CD8-positive, alpha-beta memory T cell (primary cell): ENCODE results near the gene CD34. TPM values are rescaled to one million over a fixed set of nuclear protein-coding genes. Genes with fewer than 3 reads are reported as not detected.

Experiments used
- CTCF ChIA-PET: fragments of 350-600 bp; sonication (Branson Sonifier 250); formaldehyde crosslinking; loops from one replicate; lab custom pipeline; 2021; ENCODE audit warnings: antibody characterized with exemption; lab: Charles Lee
- POLR2A ChIA-PET: fragments of 350-600 bp; sonication (Branson Sonifier 250); formaldehyde crosslinking; loops from one replicate; lab custom pipeline; 2021; ENCODE audit warnings: antibody characterized with exemption; lab: Charles Lee
- DNase-seq, 5 donors: peaks; one replicate each; pipeline versions ENCODE4 v3.0.0 to v3.0.0-alpha.2; 2020 to 2022; ENCODE audit warnings: mixed read lengths in 1 of 5
- H3K27ac ChIP-seq: one replicate; pipeline ENCODE4 v1.7.0; 2013; ENCODE audit warnings: low read depth, mild to moderate bottlenecking, low read length, moderate library complexity
- H3K27me3 ChIP-seq: 2 replicates; pipeline ENCODE4 v1.7.0; 2013; ENCODE audit warnings: low read length, mild to moderate bottlenecking; ENCODE audit not compliant: insufficient read depth, poor library complexity, severe bottlenecking
- H3K36me3 ChIP-seq: 2 replicates; pipeline ENCODE4 v1.7.0; 2013; ENCODE audit warnings: mild to moderate bottlenecking, low read length, moderate library complexity; ENCODE audit not compliant: insufficient read depth
- H3K4me1 ChIP-seq: 2 replicates; pipeline ENCODE4 v1.7.0; 2013; ENCODE audit warnings: mild to moderate bottlenecking, low read length, moderate library complexity; ENCODE audit not compliant: insufficient read depth
- H3K4me3 ChIP-seq: 2 replicates; pipeline ENCODE4 v1.7.0; 2013; ENCODE audit warnings: mild to moderate bottlenecking, low read length
- H3K9me3 ChIP-seq: 2 replicates; pipeline ENCODE4 v1.7.0; 2013; ENCODE audit warnings: mild to moderate bottlenecking, low read length
- H3K27ac Mint-ChIP-seq, 8 donors: one replicate each; pipeline ENCODE4 v1.8.0; 2020 to 2021; ENCODE audit warnings: mixed read lengths in 8 of 8, mild to moderate bottlenecking in 6 of 8, inconsistent platforms in 3 of 8, moderate library complexity in 3 of 8
- H3K27me3 Mint-ChIP-seq, 2 donors: one replicate each; pipeline ENCODE4 v1.8.0; 2020 to 2021; ENCODE audit warnings: mixed read lengths in 2 of 2, mild to moderate bottlenecking in 1 of 2, moderate library complexity in 1 of 2
- H3K36me3 Mint-ChIP-seq, 3 donors: one replicate each; pipeline ENCODE4 v1.8.0; 2020 to 2021; ENCODE audit warnings: mixed read lengths in 3 of 3, inconsistent platforms in 1 of 3, mild to moderate bottlenecking in 1 of 3
- H3K4me1 Mint-ChIP-seq, 3 donors: one replicate each; pipeline ENCODE4 v1.8.0; 2020 to 2021; ENCODE audit warnings: mixed read lengths in 3 of 3, inconsistent platforms in 1 of 3, mild to moderate bottlenecking in 1 of 3
- H3K4me3 Mint-ChIP-seq, 7 donors: one replicate each; pipeline ENCODE4 v1.8.0; 2020 to 2021; ENCODE audit warnings: mixed read lengths in 7 of 7, mild to moderate bottlenecking in 6 of 7, moderate library complexity in 4 of 7, inconsistent platforms in 2 of 7
- H3K9me3 Mint-ChIP-seq, 5 donors: one replicate each; pipeline ENCODE4 v1.8.0; 2020 to 2022; ENCODE audit warnings: mixed read lengths in 5 of 5, mild to moderate bottlenecking in 3 of 5, moderate library complexity in 2 of 5, inconsistent platforms in 1 of 5
- polyA plus RNA-seq: library from polyadenylated mRNA; unstranded; fragments of 300-500 nt; fragmentation: Illumina TruSeq; gene quantifications from one replicate; pipeline ENCODE4 v1.2.3, GENCODE V29; 2021
- total RNA-seq, 2 experiments: library from RNA; stranded (reverse); gene quantifications; one replicate each; pipeline ENCODE4 v1.2.3, GENCODE V29; 2021

CD34 gene
- total and polyA plus RNA-seq, 3 experiments from 2014 or later = not detected

GRCh38 chr1:207856276-207857023, 54.5 kb downstream of the CD34 start:
- POLR2A ChIA-PET = no interaction called here
- no peak overlapping the region for H3K27ac ChIP-seq
- H3K36me3 ChIP-seq = peaks cover 8% of the 10 kb centered on the region
- H3K27ac Mint-ChIP-seq = peak overlapping the region in 6 of 8 donors; percentile 7 to 74 (median 36)
- peaks cover 3 to 45% (median 7%) of the 10 kb centered on the region in 3 donors for H3K36me3 Mint-ChIP-seq
- peak overlapping the region in 3 of 7 donors; percentile 13 to 51 (median 29) for H3K4me3 Mint-ChIP-seq
- H3K4me1 Mint-ChIP-seq = peaks cover 36 to 59% (median 51%) of the 10 kb centered on the region in 3 donors
- CTCF ChIA-PET = interaction anchor here (0.6 to 4.3 kb wide), 2 partner anchors 9 to 12 kb away, joined by 3 to 18 read pairs; no protein-coding TSS in a partner anchor
- peaks cover 80% of the 10 kb centered on the region for H3K4me1 ChIP-seq
- H3K9me3 Mint-ChIP-seq = no peaks in the 10 kb centered on the region
- H3K4me3 ChIP-seq = peak overlapping the region; percentile 1
- no peaks in the 10 kb centered on the region for H3K27me3 ChIP-seq
- DNase-seq = no peak
- H3K27me3 Mint-ChIP-seq = no peaks in the 10 kb centered on the region
- no peaks in the 10 kb centered on the region for H3K9me3 ChIP-seq

GRCh38 chr1:207854001-207854400, 56.9 kb downstream of the CD34 start:
- H3K27me3 Mint-ChIP-seq = no peaks in the 10 kb centered on the region
- H3K4me1 Mint-ChIP-seq = peaks cover 60 to 84% (median 71%) of the 10 kb centered on the region in 3 donors
- Histone ChIP-seq H3K27me3 (no peaks in the 10 kb centered on the region), H3K4me1 (peaks cover 82% of the 10 kb centered on the region), H3K36me3 (peaks cover 4% of the 10 kb centered on the region), H3K9me3 (no peaks in the 10 kb centered on the region), H3K4me3 (no peak overlapping the region), H3K27ac (no peak overlapping the region)
- DNase-seq = no peak
- peaks cover 7 to 67% (median 7%) of the 10 kb centered on the region in 3 donors for H3K36me3 Mint-ChIP-seq
- peak overlapping the region in 1 of 7 donors; percentile 80 for H3K4me3 Mint-ChIP-seq
- peak overlapping the region in 1 of 8 donors; percentile 51 for H3K27ac Mint-ChIP-seq
- ChIA-PET CTCF (interaction anchor here (2.6 kb wide), 1 partner anchor 14 kb away, joined by 10 read pairs; no protein-coding TSS in a partner anchor), POLR2A (interaction anchor here (1.0 kb wide), 1 partner anchor 8 kb away, joined by 3 read pairs; no protein-coding TSS in a partner anchor)
- H3K9me3 Mint-ChIP-seq = no peaks in the 10 kb centered on the region

GRCh38 chr1:207853372-207853757, 57.6 kb downstream of the CD34 start:
- Histone ChIP-seq H3K36me3 (peaks cover 4% of the 10 kb centered on the region), H3K27ac (no peak overlapping the region), H3K9me3 (no peaks in the 10 kb centered on the region), H3K27me3 (no peaks in the 10 kb centered on the region), H3K4me1 (peaks cover 82% of the 10 kb centered on the region), H3K4me3 (no peak overlapping the region)
- H3K27ac Mint-ChIP-seq = peak overlapping the region in 4 of 8 donors; percentile 1 to 90 (median 36)
- ChIA-PET POLR2A (interaction anchor here (1.0 kb wide), 1 partner anchor 9 kb away, joined by 3 read pairs; no protein-coding TSS in a partner anchor), CTCF (interaction anchor here (1.3 to 2.6 kb wide), 2 partner anchors 15 to 24 kb away, joined by 4 to 10 read pairs; no protein-coding TSS in a partner anchor)
- no peaks in the 10 kb centered on the region for H3K9me3 Mint-ChIP-seq
- H3K4me3 Mint-ChIP-seq = peak overlapping the region in 2 of 7 donors; percentile 30 to 76
- H3K36me3 Mint-ChIP-seq = peaks cover 7 to 69% (median 7%) of the 10 kb centered on the region in 3 donors
- peaks cover 67 to 90% (median 76%) of the 10 kb centered on the region in 3 donors for H3K4me1 Mint-ChIP-seq
- H3K27me3 Mint-ChIP-seq = no peaks in the 10 kb centered on the region
- DNase-seq = no peak

GRCh38 chr1:207852576-207853371, 58.2 kb downstream of the CD34 start:
- POLR2A ChIA-PET = interaction anchor here (1.0 kb wide), 1 partner anchor 9 kb away, joined by 3 read pairs; no protein-coding TSS in a partner anchor
- CTCF ChIA-PET = interaction anchor here (1.0 to 2.6 kb wide), 5 partner anchors 11 to 56 kb away, joined by 3 to 10 read pairs (median 3); no protein-coding TSS in a partner anchor
- no peak for DNase-seq
- H3K27me3 ChIP-seq = no peaks in the 10 kb centered on the region
- Mint-ChIP-seq H3K27ac (peak overlapping the region; percentile 10 to 90 (median 71)), H3K4me3 (peak overlapping the region in 4 of 7 donors; percentile 14 to 76 (median 44)), H3K27me3 (no peaks in the 10 kb centered on the region), H3K9me3 (no peaks in the 10 kb centered on the region), H3K4me1 (peaks cover 73 to 96% (median 82%) of the 10 kb centered on the region in 3 donors), H3K36me3 (peaks cover 7 to 74% (median 7%) of the 10 kb centered on the region in 3 donors)
- no peak overlapping the region for H3K27ac ChIP-seq
- no peaks in the 10 kb centered on the region for H3K9me3 ChIP-seq
- no peak overlapping the region for H3K4me3 ChIP-seq
- H3K4me1 ChIP-seq = peaks cover 84% of the 10 kb centered on the region
- peaks cover 4% of the 10 kb centered on the region for H3K36me3 ChIP-seq

GRCh38 chr1:207851696-207852095, 59.2 kb downstream of the CD34 start:
- peaks cover 5 to 71% (median 5%) of the 10 kb centered on the region in 3 donors for H3K36me3 Mint-ChIP-seq
- H3K36me3 ChIP-seq = peaks cover 4% of the 10 kb centered on the region
- H3K27ac ChIP-seq = no peak overlapping the region
- H3K4me1 ChIP-seq = peaks cover 89% of the 10 kb centered on the region
- H3K4me3 ChIP-seq = no peak overlapping the region
- ChIA-PET CTCF (interaction anchor here (1.0 to 2.6 kb wide), 4 partner anchors 12 to 54 kb away, joined by 3 to 10 read pairs (median 3); no protein-coding TSS in a partner anchor), POLR2A (no interaction called here)
- peak overlapping the region in 6 of 8 donors; percentile 2 to 78 (median 37) for H3K27ac Mint-ChIP-seq
- H3K27me3 Mint-ChIP-seq = no peaks in the 10 kb centered on the region
- no peak for DNase-seq
- no peaks in the 10 kb centered on the region for H3K9me3 Mint-ChIP-seq
- peak overlapping the region in 1 of 7 donors; percentile 8 for H3K4me3 Mint-ChIP-seq
- H3K4me1 Mint-ChIP-seq = peaks cover 81 to 95% (median 82%) of the 10 kb centered on the region in 3 donors
- H3K27me3 ChIP-seq = no peaks in the 10 kb centered on the region
- H3K9me3 ChIP-seq = no peaks in the 10 kb centered on the region

GRCh38 chr1:207850621-207851407, 60.1 kb downstream of the CD34 start:
- DNase-seq = no peak
- no peaks in the 10 kb centered on the region for H3K9me3 ChIP-seq
- Mint-ChIP-seq H3K36me3 (peaks cover under 1 to 62% (median 4%) of the 10 kb centered on the region in 3 donors), H3K27me3 (no peaks in the 10 kb centered on the region), H3K27ac (peak overlapping the region in 5 of 8 donors; percentile 47 to 75 (median 62)), H3K4me3 (peak overlapping the region in 4 of 7 donors; percentile 29 to 61 (median 52)), H3K4me1 (peaks cover 80 to 95% (median 90%) of the 10 kb centered on the region in 3 donors), H3K9me3 (no peaks in the 10 kb centered on the region)
- POLR2A ChIA-PET = no interaction called here
- no peak overlapping the region for H3K4me3 ChIP-seq
- H3K27me3 ChIP-seq = no peaks in the 10 kb centered on the region
- H3K4me1 ChIP-seq = peaks cover 85% of the 10 kb centered on the region
- CTCF ChIA-PET = interaction anchor here (0.9 to 1.4 kb wide), 2 partner anchors 19 to 24 kb away, joined by 4 read pairs; no protein-coding TSS in a partner anchor
- no peak overlapping the region for H3K27ac ChIP-seq
- no peaks in the 10 kb centered on the region for H3K36me3 ChIP-seq

- Histone ChIP-seq H3K9me3 (no peaks in the 10 kb centered on the region), H3K36me3 (no peaks in the 10 kb centered on the region), H3K4me1 (peaks cover 86% of the 10 kb centered on the region), H3K27me3 (no peaks in the 10 kb centered on the region), H3K27ac (no peak overlapping the region), H3K4me3 (no peak overlapping the region)
- Mint-ChIP-seq H3K27me3 (no peaks in the 10 kb centered on the region), H3K27ac (peak overlapping the region in 6 of 8 donors; percentile 40 to 87 (median 61)), H3K9me3 (no peaks in the 10 kb centered on the region), H3K4me3 (peak overlapping the region in 4 of 7 donors; percentile 16 to 63 (median 38)), H3K4me1 (peaks cover 83 to 96% (median 95%) of the 10 kb centered on the region in 3 donors), H3K36me3 (peaks cover 0 to 63% (median 9%) of the 10 kb centered on the region in 3 donors)
- DNase-seq = no peak
- CTCF ChIA-PET = interaction anchor here (0.9 to 1.4 kb wide), 3 partner anchors 20 to 36 kb away, joined by 4 read pairs; no protein-coding TSS in a partner anchor
- POLR2A ChIA-PET = no interaction called here
These were observed 61.3 kb downstream of the CD34 start for GRCh38 chr1:207849646-207850045.
